NCI-H1105 treated with DMSO at 0.1 percent for 48 hours (cell line): Measurements from ENCODE around the gene SPTBN5.

Experiments
- DNase-seq: peaks from one replicate; lab custom pipeline; 2025; lab: John Stamatoyannopoulos, UW

The SPTBN5 gene

DNA sequence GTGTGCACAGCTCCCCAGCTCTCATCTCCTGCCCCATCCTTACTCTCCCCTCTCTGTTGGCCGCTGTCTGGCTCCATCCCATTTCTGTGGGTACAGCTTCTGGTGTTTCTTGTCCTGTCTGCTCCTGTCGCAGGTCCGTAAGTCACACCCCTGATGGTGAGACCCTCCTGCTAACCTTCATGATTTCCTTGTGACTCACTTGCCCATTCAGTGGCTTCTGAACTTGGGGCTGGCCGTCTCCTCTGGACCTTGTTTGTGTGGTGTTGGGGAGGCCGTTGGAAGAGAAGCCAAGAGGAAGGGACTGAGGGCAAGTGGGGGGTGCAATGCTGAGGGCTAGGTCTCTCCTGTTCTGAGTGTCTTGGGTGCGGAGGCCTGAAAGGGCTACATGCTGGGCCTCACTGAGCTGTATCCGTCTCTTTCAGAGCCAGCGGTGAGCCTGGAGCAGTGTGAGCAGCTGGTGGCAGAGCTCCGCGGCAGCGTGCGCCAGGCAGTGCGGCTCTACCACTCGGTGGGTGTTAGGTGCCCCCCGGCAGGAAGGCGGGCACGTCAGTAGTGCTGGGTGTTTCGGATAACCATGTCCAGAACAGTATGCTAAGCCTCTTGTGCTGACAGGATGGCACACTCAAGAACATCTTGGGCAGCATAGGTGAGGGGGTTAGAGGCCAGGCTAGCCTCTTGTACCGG, 69.6 kb downstream of the SPTBN5 start:
- DNase-seq, result no peak

GRCh38 chr15:41823502-41823901, 70.4 kb downstream of the SPTBN5 start:
- DNase-seq, result no peak

DNA sequence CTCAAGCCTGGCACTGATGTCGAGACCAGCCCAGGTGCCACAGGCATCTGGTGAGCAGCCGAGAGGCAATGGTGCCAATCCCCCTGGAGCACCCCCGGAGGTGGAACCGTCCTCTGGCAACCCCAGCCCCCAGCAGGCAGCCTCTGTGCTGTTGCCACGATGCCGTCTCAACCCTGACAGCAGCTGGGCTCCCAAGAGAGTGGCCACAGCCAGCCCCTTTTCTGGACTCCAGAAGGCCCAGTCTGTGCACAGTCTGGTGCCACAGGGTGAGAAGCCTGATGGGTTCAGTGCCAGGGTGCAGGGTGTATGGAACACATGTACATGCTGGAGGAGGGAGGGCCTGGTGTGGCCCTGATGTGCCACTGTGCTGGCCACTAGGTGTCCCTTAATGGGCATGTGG, 70.9 kb downstream of the SPTBN5 start:
- DNase-seq, result no peak

- DNase-seq, result no peak
Observed at GRCh38 chr15:41822471-41822870, 71.4 kb downstream of the SPTBN5 start.

DNA sequence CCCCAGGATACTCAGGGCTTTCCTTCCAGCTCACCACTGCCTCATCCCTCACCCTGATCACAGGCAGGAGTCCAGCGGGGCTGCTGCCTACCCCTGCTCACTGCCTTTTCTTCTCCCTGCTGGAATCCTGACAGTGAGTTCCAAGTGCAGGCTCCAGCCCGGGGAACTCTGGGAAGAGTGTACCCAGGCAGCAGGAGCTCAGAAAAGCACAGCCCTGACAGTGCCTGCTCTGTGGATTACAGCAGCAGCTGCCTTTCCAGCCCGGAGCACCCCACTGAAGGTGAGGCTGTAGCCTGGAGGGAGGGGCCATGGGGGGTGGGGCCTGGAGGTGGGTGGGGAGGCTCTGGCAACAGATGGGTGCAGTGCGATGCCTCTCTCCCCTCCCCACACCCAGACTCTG, 72.0 kb downstream of the SPTBN5 start:
- no peak for DNase-seq

- no peak for DNase-seq
Observed at GRCh38 chr15:41820791-41821423, 72.9 kb downstream of the SPTBN5 start.

DNA sequence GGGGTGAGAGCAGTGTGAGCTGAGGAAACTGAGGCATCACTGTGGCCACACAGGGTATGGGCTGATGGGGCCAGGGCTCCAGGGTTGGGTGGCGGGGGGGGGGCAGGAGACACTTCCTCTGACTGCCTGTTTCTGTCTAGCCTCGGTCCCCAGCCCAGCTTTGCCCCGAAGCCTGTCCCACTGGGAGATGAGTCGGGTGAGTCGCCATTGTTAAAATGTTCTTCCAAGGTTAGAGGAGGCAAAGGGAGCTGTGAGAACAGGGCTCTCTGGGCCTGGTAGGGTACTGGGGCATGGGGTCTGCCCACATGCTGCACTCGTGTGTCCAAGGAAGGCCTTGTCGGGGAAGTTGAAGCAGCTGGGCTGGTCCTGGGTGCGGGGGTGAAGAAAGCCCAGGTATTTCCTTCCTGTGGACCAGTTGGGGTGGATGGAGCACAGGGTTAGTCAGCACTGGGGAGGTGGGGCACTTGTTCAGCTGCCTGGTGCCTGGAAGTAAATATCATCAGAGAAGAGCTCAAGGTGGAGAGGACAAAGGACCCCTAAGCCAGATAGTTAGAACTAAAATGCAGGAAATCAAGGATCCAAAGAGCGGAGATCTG, 74.3 kb downstream of the SPTBN5 start:
- no peak for DNase-seq

DNA sequence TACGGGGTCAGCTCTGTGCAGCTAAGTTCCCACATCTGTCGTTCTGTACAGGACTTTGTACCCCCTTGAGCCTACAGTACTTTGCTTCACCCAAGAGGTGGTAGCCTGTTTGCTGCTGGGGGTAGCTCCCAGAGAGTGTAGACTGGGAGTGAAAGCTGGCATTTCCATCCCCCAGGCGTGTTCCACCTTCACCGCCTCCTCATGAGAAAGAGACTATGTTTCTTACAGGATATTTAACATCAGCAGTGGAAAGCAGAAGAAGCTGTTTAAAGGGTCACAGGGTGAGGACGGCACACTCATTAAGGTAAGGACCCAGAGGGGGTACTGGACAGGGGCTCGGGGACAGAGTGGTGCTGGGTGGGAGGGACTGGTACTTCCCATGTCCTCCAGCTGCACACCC, 76.1 kb downstream of the SPTBN5 start:
- DNase-seq, result no peak

- no peak for DNase-seq
Observed at GRCh38 chr15:41817327-41817726, 76.5 kb downstream of the SPTBN5 start.

- no peak for DNase-seq
Observed at GRCh38 chr15:41816788-41817187, 77.1 kb downstream of the SPTBN5 start.

DNA sequence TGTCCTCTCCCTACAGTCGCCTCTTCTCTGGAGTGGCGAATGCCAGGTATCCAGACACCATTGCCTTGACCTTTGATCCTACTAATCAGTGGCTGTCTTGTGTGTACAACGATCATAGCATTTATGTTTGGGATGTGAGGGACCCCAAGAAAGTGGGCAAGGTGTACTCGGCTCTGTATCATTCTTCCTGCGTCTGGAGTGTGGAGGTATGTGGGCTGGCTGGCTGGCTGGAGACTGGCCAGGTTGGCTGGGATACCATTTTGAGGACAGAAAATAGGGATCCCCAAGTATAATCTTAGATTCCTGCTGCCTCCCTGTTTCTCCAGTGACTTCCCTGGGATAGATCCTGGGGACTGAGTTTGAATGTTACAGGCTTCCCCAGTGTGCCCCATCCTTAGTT, 79.3 kb downstream of the SPTBN5 start:
- no peak for DNase-seq

DNA sequence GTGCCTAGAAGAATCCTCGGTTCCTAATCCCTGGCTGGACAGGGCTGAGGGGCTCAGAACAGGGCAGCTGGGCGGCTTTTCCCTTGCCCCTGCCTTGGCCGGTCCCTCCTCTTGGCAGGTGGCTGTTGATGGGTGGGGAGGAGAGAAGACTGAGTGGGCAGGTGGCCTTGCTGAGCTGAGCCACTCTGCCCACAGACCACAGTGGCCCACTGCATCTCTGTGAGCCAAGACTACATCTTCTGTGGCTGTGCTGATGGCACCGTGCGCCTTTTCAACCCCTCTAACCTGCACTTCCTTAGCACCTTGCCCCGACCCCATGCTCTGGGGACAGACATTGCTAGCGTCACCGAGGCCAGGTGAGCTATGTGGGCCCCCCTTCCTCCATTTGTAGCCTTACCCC, 80.4 kb downstream of the SPTBN5 start:
- no peak for DNase-seq

GRCh38 chr15:41812820-41813375, 81.0 kb downstream of the SPTBN5 start:
- DNase-seq, result no peak

GRCh38 chr15:41811432-41812195, 82.2 kb downstream of the SPTBN5 start:
- peak; percentile 44 for DNase-seq

DNA sequence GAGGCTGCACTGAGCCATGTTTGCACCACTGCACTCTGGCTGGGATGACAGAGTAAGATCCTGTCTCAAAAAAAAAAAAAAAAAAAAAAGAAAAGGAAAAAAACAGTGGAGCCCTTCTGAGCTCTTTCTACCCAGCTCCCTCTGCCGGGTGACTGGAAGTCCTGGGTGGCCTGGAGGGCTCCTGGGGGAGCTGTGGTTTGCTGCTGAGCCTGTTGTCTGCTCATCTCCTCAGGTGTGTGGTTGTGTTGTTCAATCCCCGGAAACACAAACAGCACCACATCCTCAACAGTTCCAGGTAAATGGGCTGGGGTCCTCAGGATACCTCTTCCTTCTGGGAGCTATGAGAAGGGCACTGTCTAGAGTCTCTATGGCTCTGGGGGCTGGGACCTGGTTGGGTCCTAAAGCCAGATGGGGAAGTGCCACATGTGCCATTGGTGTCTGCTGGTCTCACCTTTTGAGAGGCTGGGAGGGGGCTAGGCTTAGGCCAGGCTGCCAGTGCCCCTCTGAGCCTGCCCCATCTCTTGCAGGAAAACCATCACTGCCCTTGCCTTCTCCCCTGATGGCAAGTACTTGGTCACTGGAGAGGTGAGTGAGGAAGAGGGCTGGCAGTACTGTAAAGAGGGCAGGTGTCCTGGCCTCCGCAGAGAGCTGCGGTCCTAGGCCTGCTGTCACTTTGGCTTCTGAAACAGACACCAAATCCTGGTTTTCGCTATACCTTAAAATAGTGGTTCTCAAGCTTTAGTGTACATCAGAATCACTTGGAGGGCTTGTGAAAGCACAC, 83.0 kb downstream of the SPTBN5 start:
- no peak for DNase-seq

DNA sequence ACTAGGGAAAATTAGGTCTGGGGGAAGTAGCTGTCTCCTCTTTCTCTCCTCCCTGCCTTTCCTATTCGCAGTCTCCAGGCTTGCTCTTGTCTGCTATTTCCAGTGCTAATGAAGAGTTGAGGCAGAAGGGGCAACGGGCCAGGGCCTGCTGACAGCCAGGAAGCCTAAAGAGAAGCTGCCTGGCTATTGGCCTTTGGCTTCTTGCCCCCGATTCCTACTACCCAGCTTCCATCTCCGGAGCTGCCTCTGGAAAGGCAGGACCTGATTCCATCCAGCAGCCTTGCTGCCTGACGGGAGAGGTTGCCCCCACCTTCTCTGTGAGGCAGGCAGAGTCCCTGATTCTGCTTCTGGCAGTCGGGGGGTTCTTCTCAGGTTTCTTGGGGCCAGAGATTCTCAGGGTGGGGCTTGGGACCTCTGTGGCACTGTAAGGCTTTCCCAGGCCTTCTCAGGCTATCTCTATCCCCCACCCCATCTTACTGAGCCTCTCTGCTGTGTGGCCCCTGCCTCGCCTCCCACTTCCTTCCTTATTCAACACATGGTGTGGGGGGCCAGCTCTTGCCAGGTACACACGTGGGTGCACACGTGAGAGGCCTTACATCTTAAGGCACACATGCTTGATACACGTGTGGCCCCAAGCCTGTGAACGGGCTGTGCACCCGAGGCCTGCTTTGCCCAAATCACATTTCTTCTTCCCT, 84.2 kb downstream of the SPTBN5 start:
- no peak for DNase-seq

GRCh38 chr15:41809121-41809520, 84.7 kb downstream of the SPTBN5 start:
- DNase-seq, result no peak

- peak; percentile 18 for DNase-seq
Observed at GRCh38 chr15:41806291-41807181, 87.3 kb downstream of the SPTBN5 start.

- DNase-seq, result no peak
Observed at GRCh38 chr15:41805711-41806110, 88.1 kb downstream of the SPTBN5 start.
